ENCODE results near the gene LARP4B. TPM values are rescaled to one million over a fixed set of nuclear protein-coding genes. Genes with fewer than 3 reads are reported as not detected.

The LARP4B gene
- total and polyA plus RNA-seq, 2 donors (not counting 3 experiments of a cell fraction or from before 2014, with no cell fraction given) = 27.4 to 101 TPM

DNA sequence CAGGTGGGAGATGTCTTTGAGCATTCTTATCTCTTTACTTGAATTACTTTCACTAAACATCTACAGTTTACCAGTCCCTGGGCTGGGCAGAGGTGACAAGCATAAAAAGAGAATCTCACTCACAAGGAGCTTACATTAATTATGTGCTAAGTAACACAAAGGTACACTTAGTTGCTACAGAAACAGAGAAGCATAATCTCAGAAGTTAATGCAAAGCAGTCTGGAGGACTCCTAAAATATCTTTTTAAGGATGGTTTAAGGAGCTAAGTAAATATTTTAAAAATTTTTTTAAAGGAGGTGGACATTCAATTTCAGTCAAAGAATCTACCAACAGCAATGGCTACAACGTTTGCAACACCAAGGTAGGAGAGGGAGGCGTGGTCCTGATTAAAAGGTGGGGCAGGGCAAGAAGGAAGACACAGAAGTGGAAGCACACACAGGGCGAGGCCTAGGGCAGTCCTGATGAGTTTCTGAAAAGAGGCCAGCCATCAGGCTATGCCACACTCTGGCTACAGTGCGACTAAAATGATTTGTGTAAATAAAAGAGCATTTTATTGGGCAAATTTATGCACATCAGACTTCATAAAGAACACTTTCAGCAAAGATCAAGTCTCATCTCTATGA is 5.3 kb downstream of the LARP4B start:
- intact Hi-C loops (cut with micrococcal nuclease) (no loop called here), dilution Hi-C loops (cut with MboI; ENCODE audit: extremely low pct_ligation_motif_present, low sequenced_read_pairs) (no loop called here)
- Histone ChIP-seq H3K27ac (ENCODE audit: insufficient read depth, low read depth, low read length) (no peak overlapping the region), H3K9me3 (replicated peaks; ENCODE audit: control insufficient read depth, insufficient read depth, low read length) (no peaks in the 10 kb centered on the region), H3K27me3 (ENCODE audit: control insufficient read depth in 2 of 2, insufficient read depth in 2 of 2, low read length in 2 of 2) (no peaks in the 10 kb centered on the region), H3K4me3 (replicated peaks in 1 of 3; ENCODE audit: insufficient read depth in 1 of 3, low read depth in 1 of 3, low read length in 3 of 3) (no peak overlapping the region), H3K36me3 (ENCODE audit: control insufficient read depth in 2 of 2, extremely low read depth in 1 of 2, insufficient read depth in 2 of 2, low read length in 2 of 2) (peaks cover 0 to 5% of the 10 kb centered on the region in 2 experiments), H3K9ac (replicated peaks; ENCODE audit: extremely low read depth, insufficient read depth, low read length) (no peak overlapping the region), H3K9me1 (replicated peaks; ENCODE audit: control insufficient read depth, extremely low read depth, insufficient read depth, low read length) (no peaks in the 10 kb centered on the region), H2AFZ (ENCODE audit: low read depth, low read length) (no peak overlapping the region), H3K4me2 (ENCODE audit: insufficient read depth, low read length) (no peak overlapping the region), H3K4me1 (ENCODE audit: control insufficient read depth, extremely low read depth, insufficient read depth, low read length) (peaks cover 12% of the 10 kb centered on the region), H3K79me2 (ENCODE audit: control insufficient read depth, insufficient read depth, low read length) (peaks cover 100% of the 10 kb centered on the region), H4K20me1 (replicated peaks; ENCODE audit: control insufficient read depth, extremely low read depth, insufficient read depth, low read length) (peaks cover 9% of the 10 kb centered on the region)
- no peak for FAIRE-seq
- POLR2A ChIA-PET = no interaction called here
- no TSS peak for BruUV-seq (replicated peaks)
- DNase-seq (ENCODE audit: low read depth, low spot score) = no peak
- CTCF ChIA-PET = no interaction called here
- TF ChIP-seq, protein P1, sequence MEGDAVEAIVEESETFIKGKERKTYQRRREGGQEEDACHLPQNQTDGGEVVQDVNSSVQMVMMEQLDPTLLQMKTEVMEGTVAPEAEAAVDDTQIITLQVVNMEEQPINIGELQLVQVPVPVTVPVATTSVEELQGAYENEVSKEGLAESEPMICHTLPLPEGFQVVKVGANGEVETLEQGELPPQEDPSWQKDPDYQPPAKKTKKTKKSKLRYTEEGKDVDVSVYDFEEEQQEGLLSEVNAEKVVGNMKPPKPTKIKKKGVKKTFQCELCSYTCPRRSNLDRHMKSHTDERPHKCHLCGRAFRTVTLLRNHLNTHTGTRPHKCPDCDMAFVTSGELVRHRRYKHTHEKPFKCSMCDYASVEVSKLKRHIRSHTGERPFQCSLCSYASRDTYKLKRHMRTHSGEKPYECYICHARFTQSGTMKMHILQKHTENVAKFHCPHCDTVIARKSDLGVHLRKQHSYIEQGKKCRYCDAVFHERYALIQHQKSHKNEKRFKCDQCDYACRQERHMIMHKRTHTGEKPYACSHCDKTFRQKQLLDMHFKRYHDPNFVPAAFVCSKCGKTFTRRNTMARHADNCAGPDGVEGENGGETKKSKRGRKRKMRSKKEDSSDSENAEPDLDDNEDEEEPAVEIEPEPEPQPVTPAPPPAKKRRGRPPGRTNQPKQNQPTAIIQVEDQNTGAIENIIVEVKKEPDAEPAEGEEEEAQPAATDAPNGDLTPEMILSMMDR (IDR thresholded peaks at IDR 0.05; ENCODE audit: extremely low read depth in 1 of 2, insufficient read depth in 1 of 2, low read depth in 1 of 2, low read length in 2 of 2) = no peak
- TF ChIP-seq JUN (IDR thresholded peaks at IDR 0.05; ENCODE audit: borderline replicate concordance, insufficient read depth, insufficient read length, low read depth) (no peak), MYC (IDR thresholded peaks at IDR 0.05; ENCODE audit: low read depth, low read length) (no peak), GATA2 (IDR thresholded peaks at IDR 0.05; ENCODE audit: insufficient read depth, insufficient read length, low read depth, low read length) (no peak), POLR2AphosphoS5 (IDR thresholded peaks at IDR 0.05; ENCODE audit: insufficient read depth, low read depth, low read length) (no peak), POLR2A (IDR thresholded peaks at IDR 0.05; ENCODE audit: low read depth, low read length) (no peak), FOS (IDR thresholded peaks at IDR 0.05; ENCODE audit: borderline replicate concordance, insufficient read depth, low read length) (no peak), EZH2 (IDR thresholded peaks at IDR 0.05; ENCODE audit: borderline replicate concordance, low read depth, low read length, severe bottlenecking) (no peak)
- TF ChIP-seq, protein P2, sequence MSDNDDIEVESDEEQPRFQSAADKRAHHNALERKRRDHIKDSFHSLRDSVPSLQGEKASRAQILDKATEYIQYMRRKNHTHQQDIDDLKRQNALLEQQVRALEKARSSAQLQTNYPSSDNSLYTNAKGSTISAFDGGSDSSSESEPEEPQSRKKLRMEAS (IDR thresholded peaks at IDR 0.05; ENCODE audit: insufficient read depth, insufficient read length) = no peak

All from endothelial cell of umbilical vein (primary cell).